Transverse colon (tissue), 3 donors: Measurements from ENCODE around the gene RNF169.

Source experiments
- CTCF ChIP-seq, 5 experiments: fragments of 200-600 bp in 3 of 5; fragments of 450-650 bp in 2 of 5; sonication (generic) in 3 of 5; IDR thresholded peaks; 1 replicate in 2 of 5; 2 replicates in 3 of 5; pipeline ENCODE4 v1.5.1; 2016 to 2017; ENCODE audit warnings: antibody characterized with exemption in 5 of 5, inconsistent platforms in 3 of 5, mild to moderate bottlenecking in 2 of 5, moderate library complexity in 1 of 5
- EP300 ChIP-seq: sonication (generic); formaldehyde crosslinking; IDR thresholded peaks from one replicate; pipeline ENCODE4 v1.6.1; 2017; ENCODE audit warnings: antibody characterized with exemption, low read depth

- no peak for TF ChIP-seq CTCF (IDR thresholded peaks at IDR 0.05)
- no peak for TF ChIP-seq EP300
Measured at GRCh38 chr11:74730571-74731260, 17.9 kb upstream of the RNF169 start.
